ENCODE results near the gene MBNL2. TPM values are rescaled to one million over a fixed set of nuclear protein-coding genes. Genes with fewer than 3 reads are reported as not detected.
"Not testable (repeated sequence)": the region's sequence is repeated elsewhere in the genome, so short reads cannot be mapped to it uniquely, and the experiment has no call there.

The MBNL2 gene
- total RNA-seq, 1 experiment from 2014 or later, result 74.3 TPM

- intact Hi-C loops (cut with micrococcal nuclease), result no loop called here
- POLR2A ChIA-PET, result interaction anchor here (0.6 to 1.4 kb wide), 6 partner anchors 8 to 95 kb away, joined by 3 to 4 read pairs (median 3); partner anchors contain the start of gene MBNL2
- no peak for TF ChIP-seq CTCF (IDR thresholded peaks at IDR 0.05; ENCODE audit: unreplicated experiment)
- peaks cover 8% of the 10 kb centered on the region for H3K9me3 Mint-ChIP-seq (ENCODE audit: unreplicated experiment)
- CTCF ChIA-PET, result interaction anchor here (0.5 to 17.3 kb wide), 10 partner anchors 11 to 248 kb away, joined by 3 to 478 read pairs (median 4); no protein-coding TSS in a partner anchor
- no peaks in the 10 kb centered on the region for H3K36me3 Mint-ChIP-seq (ENCODE audit: insufficient read depth, unreplicated experiment)
- BruUV-seq (replicated peaks), result no TSS peak
- no peak overlapping the region for H3K4me3 Mint-ChIP-seq (ENCODE audit: unreplicated experiment)
- no peak overlapping the region for H3K27ac Mint-ChIP-seq (ENCODE audit: low read depth, unreplicated experiment)
- H3K4me1 Mint-ChIP-seq (ENCODE audit: insufficient read depth, unreplicated experiment), result no peaks in the 10 kb centered on the region
- H3K27me3 Mint-ChIP-seq (ENCODE audit: insufficient read depth, unreplicated experiment), result no peaks in the 10 kb centered on the region
- no peak for DNase-seq (ENCODE audit: unreplicated experiment)
These were observed 16.7 kb upstream of the MBNL2 start for GRCh38 chr13:97205465-97205864.

GRCh38 chr13:97205982-97206381, 16.2 kb upstream of the MBNL2 start:
- POLR2A ChIA-PET, result interaction anchor here (0.6 to 4.4 kb wide), 8 partner anchors 9 to 96 kb away, joined by 3 to 20 read pairs (median 4); partner anchors contain the start of gene MBNL2
- intact Hi-C loops (cut with micrococcal nuclease), result no loop called here
- Mint-ChIP-seq H3K36me3 (ENCODE audit: insufficient read depth, unreplicated experiment) (no peaks in the 10 kb centered on the region), H3K27me3 (ENCODE audit: insufficient read depth, unreplicated experiment) (no peaks in the 10 kb centered on the region), H3K4me3 (ENCODE audit: unreplicated experiment) (no peak overlapping the region), H3K27ac (ENCODE audit: low read depth, unreplicated experiment) (no peak overlapping the region), H3K9me3 (ENCODE audit: unreplicated experiment) (peaks cover 8% of the 10 kb centered on the region), H3K4me1 (ENCODE audit: insufficient read depth, unreplicated experiment) (no peaks in the 10 kb centered on the region)
- CTCF ChIA-PET, result interaction anchor here (0.6 to 17.3 kb wide), 10 partner anchors 9 to 260 kb away, joined by 3 to 478 read pairs (median 3); no protein-coding TSS in a partner anchor
- no TSS peak for BruUV-seq (replicated peaks)
- TF ChIP-seq CTCF (IDR thresholded peaks at IDR 0.05; ENCODE audit: unreplicated experiment), result no peak
- no peak for DNase-seq (ENCODE audit: unreplicated experiment)

- H3K4me1 Mint-ChIP-seq (ENCODE audit: insufficient read depth, unreplicated experiment); H3K4me3 Mint-ChIP-seq (ENCODE audit: unreplicated experiment); H3K9me3 Mint-ChIP-seq (ENCODE audit: unreplicated experiment); BruUV-seq (replicated peaks); H3K36me3 Mint-ChIP-seq (ENCODE audit: insufficient read depth, unreplicated experiment); intact Hi-C loops (cut with micrococcal nuclease); H3K27ac Mint-ChIP-seq (ENCODE audit: low read depth, unreplicated experiment); H3K27me3 Mint-ChIP-seq (ENCODE audit: insufficient read depth, unreplicated experiment); DNase-seq (ENCODE audit: unreplicated experiment): not testable (repeated sequence)
- ChIA-PET POLR2A (interaction anchor here (4.4 kb wide), 1 partner anchor 15 kb away, joined by 20 read pairs; the partner anchor contains the start of gene MBNL2), CTCF (interaction anchor here (0.6 to 17.3 kb wide), 5 partner anchors 43 to 1182 kb away, joined by 3 to 478 read pairs (median 3); no protein-coding TSS in a partner anchor)
These were observed 14.9 kb upstream of the MBNL2 start for GRCh38 chr13:97207252-97207651.

GRCh38 chr13:97211300-97211699, 10.8 kb upstream of the MBNL2 start:
- H3K4me1 Mint-ChIP-seq (ENCODE audit: insufficient read depth, unreplicated experiment), result no peaks in the 10 kb centered on the region
- H3K27ac Mint-ChIP-seq (ENCODE audit: low read depth, unreplicated experiment), result no peak overlapping the region

More at GRCh38 chr13:97211300-97211699, 10.8 kb upstream of the MBNL2 start:
- ChIA-PET CTCF (interaction anchor here (0.7 to 17.3 kb wide), 25 partner anchors 12 to 462 kb away, joined by 3 to 478 read pairs (median 6); partner anchors contain the start of gene MBNL2), POLR2A (interaction anchor here (1.0 to 2.7 kb wide), 5 partner anchors 9 to 160 kb away, joined by 3 to 23 read pairs (median 9); partner anchors contain the start of gene MBNL2)
- H3K4me3 Mint-ChIP-seq (ENCODE audit: unreplicated experiment), result no peak overlapping the region
- intact Hi-C loops (cut with micrococcal nuclease), result no loop called here
- no peak for TF ChIP-seq CTCF (IDR thresholded peaks at IDR 0.05; ENCODE audit: unreplicated experiment)
- H3K9me3 Mint-ChIP-seq (ENCODE audit: unreplicated experiment), result no peaks in the 10 kb centered on the region
- no TSS peak for BruUV-seq (replicated peaks)
- no peaks in the 10 kb centered on the region for H3K27me3 Mint-ChIP-seq (ENCODE audit: insufficient read depth, unreplicated experiment)
- no peak for DNase-seq (ENCODE audit: unreplicated experiment)
- H3K36me3 Mint-ChIP-seq (ENCODE audit: insufficient read depth, unreplicated experiment), result no peaks in the 10 kb centered on the region

Data from MCF 10A (cell line).